Activated CD8-positive, alpha-beta memory T cell treated with anti-CD3 and anti-CD28 coated beads for 4 hours (primary cell): ENCODE data around the gene CALR3.
"Not testable (repeated sequence)": the region's sequence is repeated elsewhere in the genome, so short reads cannot be mapped to it uniquely, and the experiment has no call there.

ENCODE experiments used
- DNase-seq, 2 donors: peaks; one replicate each; pipeline ENCODE4 v3.0.0-alpha.2; 2020; ENCODE audit warnings: low read depth in 2 of 2

Gene CALR3

DNA sequence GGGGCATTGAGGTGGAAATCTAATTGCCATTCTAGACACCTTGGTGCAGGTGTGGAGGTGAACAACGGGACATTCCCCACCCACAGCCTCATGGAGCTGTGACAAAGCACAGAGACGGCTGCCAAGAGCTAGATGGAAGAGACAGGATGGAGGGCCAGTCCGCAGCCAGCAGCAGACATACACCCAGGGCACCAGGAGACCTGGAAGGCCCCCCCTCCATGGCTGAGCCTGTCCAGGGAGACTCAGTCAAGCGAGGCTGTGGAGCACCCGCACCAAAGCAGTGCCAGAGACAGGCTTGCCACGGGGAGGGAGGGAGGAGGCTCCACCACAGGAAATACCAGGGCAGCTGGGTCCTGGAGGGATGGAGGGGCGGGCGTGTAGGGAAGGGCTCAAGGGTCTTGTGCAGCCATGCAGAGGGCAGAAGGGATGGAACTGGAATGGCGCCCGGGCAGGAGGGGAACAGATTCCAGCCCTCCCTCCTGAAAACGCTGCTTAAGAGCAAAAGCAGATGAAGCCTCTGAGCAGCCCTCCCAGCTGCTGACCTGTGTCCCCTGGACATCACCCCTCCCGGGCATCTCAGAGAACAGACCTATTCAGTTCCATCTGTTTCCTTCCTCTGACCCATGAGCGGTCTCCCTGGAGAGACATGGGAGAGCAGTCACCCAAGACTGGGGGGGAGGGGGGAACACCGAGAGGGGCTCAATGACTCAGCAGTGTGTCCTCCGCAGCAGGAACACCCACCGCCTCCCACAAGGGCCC is 38.6 kb downstream of the CALR3 start:
- DNase-seq: no peak

DNA sequence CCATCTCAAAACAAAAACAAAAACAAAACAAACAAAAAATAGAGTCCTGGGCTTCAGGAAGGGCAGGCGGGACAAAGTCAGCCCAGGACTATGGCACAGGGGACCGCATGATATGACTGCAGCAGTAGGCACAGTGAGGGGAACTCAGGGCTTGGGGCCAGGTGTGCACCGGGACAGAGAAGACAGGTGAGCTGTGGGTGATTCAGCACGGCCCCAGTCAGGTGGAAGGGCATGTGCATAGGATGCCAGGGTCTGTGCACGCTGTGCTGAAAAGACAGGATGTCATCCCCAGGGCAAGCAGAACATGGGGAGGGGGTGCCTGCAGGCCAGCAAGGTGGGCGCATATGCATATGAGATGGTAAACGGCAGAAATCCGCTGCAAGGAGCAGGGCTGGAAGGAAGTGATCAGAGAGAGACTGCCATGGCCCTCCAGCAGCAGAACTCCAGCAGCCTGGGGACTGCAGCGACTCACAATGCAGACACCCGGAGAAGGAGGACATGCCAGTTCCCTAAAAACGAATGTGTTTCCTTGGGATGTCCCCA is 39.2 kb downstream of the CALR3 start:
- no peak for DNase-seq

DNA sequence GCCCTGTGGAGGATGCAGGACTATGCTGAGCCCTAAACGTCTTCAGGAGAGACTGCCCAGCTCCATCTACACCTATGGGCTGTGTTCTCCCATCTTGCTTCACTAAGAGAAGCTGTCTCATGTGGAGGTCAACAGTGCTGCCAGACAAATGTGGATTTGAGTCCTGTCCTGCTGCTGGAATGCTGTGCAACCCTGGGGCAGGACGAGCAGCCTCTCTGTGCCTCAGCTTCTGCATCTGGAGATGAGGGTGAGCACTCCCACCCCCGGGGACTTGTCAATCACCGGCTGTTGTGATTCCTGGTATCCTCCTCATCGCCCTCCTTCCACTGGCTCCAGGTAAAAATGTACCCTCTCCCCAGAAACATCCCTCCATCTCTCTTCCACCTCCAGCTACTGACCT is 40.5 kb downstream of the CALR3 start:
- no peak for DNase-seq

DNA sequence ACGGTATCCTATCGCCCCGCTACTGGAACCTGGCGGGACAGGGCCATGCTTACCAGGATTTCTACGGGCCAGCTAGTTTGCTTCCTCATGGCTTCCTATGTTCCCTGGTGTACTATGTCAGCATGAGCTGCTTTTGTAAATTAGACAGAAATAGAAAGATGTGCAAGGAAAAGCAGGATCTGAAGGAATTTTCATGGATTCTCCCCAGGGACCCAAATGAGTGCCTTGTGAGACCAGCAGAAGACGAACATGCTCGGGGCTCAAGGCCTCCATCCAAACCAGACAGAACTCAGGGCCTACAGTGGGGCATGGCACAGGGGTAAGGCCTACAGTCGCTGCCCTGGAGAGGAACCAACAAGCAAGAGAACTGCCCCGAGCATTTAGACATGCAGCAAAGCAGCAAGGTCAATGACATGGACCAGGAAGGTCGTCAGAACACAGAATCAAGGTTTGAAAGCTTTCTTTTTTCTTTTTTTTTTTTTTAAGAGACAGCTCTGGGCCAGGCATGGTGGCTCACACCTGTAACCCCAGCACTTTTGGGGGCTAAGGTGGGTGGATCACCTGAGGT is 41.5 kb downstream of the CALR3 start:
- DNase-seq: no peak

DNA sequence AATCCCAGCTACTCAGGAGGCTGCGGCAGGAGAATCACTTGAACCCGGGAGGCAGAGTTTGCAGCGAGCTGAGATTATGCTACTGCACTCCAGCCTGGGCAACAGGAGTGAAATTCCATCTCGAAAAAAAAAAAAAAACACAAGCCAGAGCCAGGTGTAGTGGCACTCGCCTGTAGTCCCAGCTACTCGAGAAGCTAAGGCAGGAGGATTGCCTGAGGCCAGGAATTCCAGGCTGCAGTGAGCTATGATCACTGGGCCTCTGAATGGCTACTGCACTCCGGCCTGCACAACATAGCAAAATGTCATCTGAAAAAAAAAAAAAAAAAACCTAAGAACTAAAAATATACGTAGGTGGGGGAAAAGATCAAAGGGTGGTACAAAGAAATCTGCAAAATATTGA is 43.6 kb downstream of the CALR3 start:
- DNase-seq: no peak

DNA sequence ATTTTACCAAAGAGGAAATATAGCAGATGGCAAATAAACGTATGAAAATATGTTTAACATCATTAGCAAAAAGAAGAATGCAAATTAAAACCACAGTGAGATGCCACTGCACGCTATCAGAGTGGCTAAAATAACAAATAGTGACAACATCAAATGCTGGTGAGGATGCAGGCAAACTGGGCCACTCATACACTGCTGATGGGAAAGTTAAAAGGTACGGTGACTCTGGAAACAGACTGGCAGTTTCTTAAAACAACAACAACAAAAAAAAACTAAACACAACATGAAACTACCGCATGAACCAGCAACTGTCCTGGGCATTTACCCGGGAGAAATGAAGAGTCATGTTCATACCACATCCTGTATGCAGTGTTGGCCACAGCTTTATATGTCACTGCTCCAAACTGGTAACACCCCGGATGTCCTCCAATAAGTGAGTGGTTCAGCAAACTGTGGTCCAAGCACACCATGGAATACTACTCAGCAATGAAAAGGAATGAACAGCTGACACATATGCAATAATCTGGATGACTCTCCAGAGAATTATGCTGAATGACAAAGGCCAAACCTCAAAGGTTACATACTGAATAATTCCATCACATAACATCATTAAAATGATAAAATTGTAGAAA is 46.5 kb downstream of the CALR3 start:
- no peak for DNase-seq

DNA sequence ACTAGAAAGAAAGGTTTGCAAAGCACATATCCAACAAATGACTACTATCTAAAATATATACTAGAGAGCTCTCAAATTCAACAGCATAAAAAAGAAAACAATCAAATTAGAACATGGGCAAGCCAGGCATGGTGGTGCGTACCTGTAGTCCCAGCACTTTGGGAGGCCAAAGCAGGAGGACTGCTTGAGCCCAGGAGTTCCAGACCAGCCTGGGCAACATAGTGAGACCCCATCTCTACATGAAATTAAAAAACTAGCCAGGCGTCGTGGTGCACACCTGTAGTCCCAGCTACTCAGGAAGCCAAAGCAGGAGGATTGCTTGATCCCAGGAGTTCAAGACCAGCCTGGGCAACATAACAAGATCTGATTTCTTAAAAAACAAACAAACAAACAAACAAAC is 47.1 kb downstream of the CALR3 start:
- not testable (repeated sequence) for DNase-seq

DNA sequence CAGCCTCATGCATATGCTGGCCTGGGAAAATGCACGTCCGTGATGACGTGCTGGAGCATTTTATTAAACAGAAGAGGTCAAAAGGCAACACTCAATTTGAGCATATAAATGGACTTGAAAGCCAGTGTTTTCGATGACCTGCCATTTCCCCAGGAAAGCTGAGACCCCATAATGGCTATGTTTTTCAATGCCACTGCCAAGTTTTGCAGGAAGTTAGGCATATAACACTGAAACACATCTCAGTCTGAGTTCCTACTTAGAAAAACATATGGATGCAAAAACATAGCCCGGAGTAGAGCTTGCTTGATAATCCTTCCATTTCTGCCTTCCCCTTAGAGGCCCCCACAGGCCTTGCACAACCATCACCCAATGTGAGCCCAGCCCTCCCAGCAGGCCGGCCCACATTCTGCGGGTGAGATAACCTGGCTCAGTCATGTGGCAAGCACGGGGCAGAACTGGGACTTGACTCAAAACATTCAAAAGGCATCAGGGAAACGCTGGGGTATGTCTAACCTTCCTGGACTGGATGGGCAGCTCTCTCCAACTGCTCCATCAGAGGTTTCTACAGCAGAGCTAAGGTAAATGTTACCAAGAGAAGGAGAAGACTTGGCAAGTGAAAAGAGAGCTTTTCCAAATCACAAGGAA is 49.1 kb downstream of the CALR3 start:
- no peak for DNase-seq

DNA sequence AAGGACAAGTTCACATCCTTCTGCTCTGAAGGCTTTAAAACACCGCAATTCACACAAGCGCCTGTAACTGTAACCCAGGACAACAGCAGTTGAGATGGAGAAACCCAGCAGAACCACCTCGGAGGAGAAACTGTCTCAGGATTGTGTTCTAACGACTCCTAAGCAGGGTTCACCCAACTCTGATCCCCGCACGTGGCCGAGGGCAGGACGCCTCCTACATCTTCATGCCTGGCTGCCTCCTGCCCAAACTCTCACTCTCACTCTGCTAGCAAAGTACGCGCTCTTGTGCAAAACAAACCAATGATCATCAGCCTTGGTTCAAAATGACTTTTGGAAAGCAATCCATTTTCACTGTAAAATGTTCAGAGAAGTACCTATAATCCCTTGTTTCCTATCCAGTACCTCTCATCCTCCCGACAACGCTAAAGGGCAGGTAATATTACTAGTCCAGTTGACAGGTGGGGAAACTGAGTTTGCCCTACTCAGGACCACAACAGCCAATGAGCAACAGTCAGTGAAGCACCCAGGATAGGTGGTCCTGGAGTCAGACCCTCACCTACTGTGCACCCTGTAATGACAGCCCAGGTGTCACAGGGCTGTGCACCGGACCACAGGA is 49.8 kb downstream of the CALR3 start:
- no peak for DNase-seq

DNA sequence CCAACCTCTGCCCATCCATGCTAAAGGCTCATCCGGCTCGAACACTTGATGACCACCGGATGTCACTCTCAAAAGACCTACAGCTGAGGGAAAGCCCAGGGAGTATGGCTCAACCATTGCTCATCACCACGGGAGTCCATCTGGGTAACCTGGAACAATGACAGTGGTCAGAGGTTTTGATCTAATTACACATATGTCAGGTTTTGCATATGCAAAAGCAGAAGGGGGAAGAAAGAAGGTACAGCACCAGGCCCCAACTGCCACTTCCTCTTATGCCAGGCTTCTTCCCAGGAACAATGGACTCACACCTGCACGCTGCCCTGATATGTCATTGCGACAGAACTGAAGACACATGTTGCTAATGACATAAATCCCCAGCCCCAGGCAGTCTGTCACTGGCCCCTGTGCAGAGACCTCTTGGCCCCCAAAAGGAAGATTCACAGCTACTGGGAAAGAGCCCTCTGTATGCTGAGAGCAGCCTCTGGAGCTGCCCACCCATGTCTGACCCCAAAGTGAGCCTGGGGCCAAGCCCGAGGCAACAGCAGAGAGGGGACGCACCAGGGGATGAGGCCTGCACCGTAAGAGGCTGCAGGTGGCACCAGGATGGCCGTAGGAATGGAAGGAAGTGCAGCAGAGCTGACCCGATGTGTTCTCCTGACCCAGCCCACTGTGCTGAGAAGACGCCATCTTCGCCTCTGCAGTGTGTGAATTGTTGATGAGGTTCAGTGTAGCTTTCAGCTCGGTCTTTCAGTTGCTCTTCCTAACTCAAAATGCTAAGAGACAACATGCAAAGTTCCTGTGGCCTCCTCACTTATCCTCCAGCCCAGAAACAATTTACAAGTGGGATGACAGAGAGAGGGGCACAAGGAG is 50.5 kb downstream of the CALR3 start:
- DNase-seq: no peak

DNA sequence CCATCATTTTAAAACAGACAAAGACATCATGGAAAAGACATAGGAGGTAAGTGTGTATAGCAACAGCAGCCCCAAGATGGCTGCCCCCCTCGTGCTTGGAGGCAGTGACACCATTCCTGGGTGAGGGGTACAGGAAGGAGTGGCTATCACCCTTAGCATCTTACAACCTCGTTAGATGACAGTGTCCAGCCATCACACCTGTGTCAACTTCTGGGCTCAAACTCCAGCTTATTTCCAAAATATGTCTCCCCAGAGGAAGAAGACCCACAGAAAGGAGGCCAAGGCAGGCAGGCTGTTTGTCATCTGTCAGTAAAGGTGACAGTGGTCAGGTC is 51.7 kb downstream of the CALR3 start:
- DNase-seq: no peak

DNA sequence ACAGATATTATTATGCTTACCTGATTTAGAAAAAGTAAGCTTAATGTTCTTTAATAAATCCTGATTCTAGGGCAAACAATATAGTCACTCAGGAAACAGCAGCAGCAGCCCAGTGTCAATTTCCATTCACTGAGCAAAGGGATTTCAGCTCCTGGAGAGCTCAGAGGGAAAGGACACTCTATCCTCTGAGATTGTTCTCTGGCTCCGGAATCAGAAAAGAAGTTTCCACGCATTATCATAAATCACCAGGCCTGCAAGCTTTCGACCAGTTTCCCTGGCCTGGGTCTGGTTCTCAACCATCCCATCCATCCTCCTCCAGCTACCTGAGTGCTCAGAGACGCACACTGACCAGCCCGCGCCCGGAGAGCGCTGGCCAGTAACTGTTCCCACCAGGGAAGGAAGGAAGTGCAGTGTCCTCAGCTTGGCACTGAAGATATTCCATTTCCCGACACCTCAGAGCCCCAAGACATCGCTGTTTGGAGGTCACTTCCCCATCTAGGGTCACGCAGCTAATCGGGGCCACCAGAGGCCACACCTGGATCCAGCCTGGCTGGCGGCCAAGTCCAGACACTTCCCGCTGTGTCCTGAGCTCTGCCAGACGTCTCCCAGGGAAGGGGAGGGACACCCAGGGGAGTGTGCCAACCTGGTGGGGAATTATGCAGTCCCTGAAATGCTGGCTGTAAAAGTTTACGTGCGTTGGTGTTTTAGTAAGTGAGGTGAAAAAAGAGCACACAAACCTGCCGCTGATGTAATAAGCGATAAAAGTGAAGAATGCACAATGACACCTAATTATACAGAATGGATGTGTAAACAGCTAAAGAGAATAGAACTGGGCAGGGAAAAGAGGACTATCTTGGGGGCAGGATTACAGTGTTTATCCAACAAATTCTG is 53.3 kb downstream of the CALR3 start:
- no peak for DNase-seq

DNA sequence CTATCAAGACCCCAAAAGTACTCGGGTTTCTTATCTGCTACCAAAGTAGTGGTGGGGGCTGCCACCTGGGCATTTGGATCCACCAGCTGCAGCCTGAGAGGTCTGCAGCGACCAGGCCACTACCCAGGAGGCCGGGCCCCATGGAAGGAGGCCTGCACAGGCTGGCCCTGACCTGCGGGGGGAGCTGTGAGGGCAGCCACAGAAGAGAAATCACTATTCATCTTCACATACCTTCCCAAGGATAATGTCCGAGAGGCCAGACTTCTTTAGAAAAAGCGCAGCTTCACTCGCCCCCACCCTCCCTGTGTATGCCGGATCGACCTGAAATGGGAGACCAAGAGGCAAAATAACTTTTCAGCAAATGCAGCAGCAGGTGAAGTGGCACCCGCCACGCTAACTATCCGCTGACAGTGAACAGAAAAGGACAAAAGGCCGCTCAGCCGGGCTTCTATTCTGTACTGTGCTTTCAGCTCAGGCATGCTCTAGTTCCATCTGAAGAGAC is 54.3 kb downstream of the CALR3 start:
- no peak for DNase-seq

DNA sequence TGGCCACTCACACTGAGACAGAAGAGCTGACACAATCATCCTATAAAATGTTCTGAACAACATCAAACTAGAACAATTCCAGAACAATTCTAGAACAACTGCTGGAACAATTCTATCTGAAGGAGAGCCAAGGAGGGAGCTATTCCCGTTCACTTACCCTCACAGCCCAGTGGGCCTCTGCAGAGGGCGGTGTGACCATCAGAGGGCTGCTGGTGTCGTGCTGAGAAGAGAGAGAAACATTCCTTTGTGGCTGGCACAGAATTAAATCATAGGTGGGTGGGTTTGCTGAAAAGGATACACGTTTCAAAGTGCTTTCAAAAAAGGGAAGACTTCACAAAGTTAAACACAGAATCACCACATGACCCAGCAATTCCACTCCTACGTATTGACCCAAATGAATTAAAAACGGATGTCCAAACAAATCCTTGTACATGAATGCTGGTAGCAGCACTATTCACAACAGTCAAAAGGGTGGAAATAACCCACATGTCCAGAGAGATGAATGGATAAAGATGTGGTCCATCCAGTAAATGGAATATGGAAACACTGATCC is 59.1 kb downstream of the CALR3 start:
- DNase-seq: no peak

DNA sequence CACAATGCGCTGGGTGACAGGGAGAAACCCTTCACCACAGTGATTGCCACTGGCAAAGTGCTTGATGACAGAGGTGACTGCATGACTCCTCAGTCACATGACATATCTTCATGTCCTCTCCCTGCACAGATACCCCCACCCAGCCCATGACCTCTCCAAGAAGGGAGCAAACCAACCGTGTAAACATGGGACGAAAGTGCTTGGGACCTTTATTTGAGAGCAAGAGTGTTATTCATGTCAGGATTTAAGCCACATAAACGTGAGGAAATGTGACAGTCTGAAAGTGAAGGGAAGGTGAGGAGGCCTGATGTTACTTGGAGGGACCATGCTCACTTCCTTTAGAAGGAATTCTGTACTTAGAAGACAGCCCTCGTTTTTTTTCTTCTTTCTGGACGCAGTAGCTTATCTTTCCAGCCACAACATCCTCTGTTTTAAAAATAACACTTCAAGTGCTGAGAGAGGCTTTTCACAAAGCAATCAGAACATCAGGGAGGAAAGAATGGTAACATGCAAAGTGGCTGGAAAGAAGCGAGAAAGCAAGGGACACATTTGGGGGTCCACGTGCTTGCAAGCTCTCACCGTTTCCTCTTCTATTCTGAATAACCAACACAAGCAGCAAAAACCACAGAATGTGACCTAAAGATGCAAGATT is 59.8 kb downstream of the CALR3 start:
- no peak for DNase-seq

DNA sequence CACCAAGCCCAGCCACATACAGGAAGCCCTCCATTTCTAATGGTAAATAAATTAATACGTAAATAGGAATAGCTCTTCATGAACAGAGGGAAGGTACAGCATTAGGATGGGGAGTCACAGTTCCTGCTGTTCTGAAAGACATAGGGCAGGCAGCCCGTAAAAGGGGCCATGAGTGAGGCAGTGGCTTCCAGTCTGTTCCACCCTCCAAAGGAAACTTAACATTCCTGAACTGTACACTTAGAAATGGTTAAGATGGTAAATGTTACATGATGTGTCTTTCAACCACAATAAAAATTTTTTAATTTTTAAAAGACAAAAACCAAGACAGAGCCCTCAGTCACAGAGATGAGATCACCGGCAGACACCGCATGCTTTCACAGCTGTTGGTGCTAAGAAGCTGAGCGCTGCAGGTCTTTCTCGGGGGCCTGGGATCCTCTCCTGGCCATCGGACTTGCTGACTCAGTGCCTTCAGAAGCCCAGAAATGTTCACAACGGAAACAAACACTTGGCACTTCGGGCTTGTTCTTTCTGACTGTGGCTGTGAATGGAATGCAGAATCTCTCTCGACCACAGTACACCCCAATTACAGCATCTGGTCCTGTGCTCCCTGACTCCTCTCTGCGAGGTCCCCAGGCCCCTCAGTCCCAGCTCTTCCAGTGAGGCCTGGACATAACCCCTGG is 60.6 kb downstream of the CALR3 start:
- no peak for DNase-seq

DNA sequence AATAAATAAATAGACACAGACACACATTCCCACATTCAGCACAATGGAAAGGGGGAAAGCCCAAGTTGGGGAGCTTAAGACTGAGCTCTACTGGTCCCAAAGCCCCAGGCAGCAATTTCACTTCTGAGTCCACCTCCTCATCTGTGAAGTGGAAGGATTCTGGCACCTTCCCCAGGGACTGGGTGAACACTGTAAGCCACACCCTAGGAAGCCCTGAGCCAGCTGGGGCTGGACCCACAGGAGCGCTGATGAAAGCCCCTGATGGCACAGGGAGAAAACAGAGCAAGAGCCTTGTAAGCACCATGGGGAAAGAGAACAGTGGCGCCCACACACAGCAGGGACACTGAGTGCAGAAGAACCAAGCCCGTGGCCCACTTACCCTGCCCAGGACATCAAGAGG is 62.0 kb downstream of the CALR3 start:
- DNase-seq: no peak

DNA sequence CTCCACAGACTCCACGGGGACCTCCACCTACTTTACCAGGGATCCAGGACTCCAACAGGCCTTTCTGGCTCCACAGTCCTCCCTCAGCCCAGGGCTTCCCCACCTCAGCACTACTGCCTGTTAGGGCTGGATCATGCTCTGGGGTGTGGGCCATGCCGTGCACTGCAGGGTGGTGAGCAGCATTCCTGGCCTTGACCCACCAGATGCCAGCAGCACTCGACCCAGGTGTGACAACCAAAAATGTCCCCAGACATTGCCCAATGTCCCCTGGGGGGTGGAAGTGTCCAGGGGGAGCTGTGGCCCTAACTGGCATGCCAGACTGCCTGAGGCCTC is 66.2 kb downstream of the CALR3 start:
- no peak for DNase-seq
